Thoracic aorta (tissue), 2 donors: Measurements from ENCODE around the gene REC114. TPM values are rescaled to one million over a fixed set of nuclear protein-coding genes. Genes with fewer than 3 reads are reported as not detected.
"Not testable (repeated sequence)": the region's sequence is repeated elsewhere in the genome, so short reads cannot be mapped to it uniquely, and the experiment has no call there.

Experiments used
- ATAC-seq: fragments of 150-250 bp; one replicate; pipeline ENCODE4 v1.8.0; 2017; ENCODE audit warnings: low read depth; ENCODE audit not compliant: insufficient number of reproducible peaks, low FRiP score
- DNase-seq: peaks from one replicate; pipeline ENCODE4 v3.0.0-alpha.2; 2020; ENCODE audit warnings: low spot score
- H3K27ac ChIP-seq, 2 donors: fragments of 200-600 bp; sonication (generic); 1 replicate in 1 of 2; 2 replicates in 1 of 2; pipeline ENCODE4 v1.5.1; 2016; ENCODE audit warnings: mild to moderate bottlenecking in 2 of 2, moderate library complexity in 2 of 2
- H3K27me3 ChIP-seq: fragments of 200-600 bp; sonication (generic); replicated peaks from 2 replicates; pipeline ENCODE4 v1.6.0; 2016; ENCODE audit warnings: mild to moderate bottlenecking; ENCODE audit not compliant: insufficient read depth
- H3K36me3 ChIP-seq: fragments of 200-600 bp; sonication (generic); one replicate; pipeline ENCODE4 v1.5.1; 2016
- H3K4me1 ChIP-seq, 2 donors: fragments of 200-600 bp; sonication (generic); 1 replicate in 1 of 2; 2 replicates in 1 of 2; pipeline versions ENCODE4 v1.5.1 to v1.6.0; 2016; ENCODE audit warnings: low read depth in 2 of 2, mild to moderate bottlenecking in 1 of 2; ENCODE audit not compliant: control insufficient read depth in 1 of 2
- H3K4me3 ChIP-seq: fragments of 200-600 bp; sonication (generic); 2 replicates; pipeline ENCODE4 v1.5.1; 2016; ENCODE audit warnings: mild to moderate bottlenecking
- H3K9me3 ChIP-seq: fragments of 200-600 bp; sonication (generic); 2 replicates; pipeline ENCODE4 v1.5.1; 2016
- total RNA-seq, 2 donors: library from RNA; depleted of rRNA; stranded (reverse); fragments of >200 nt; gene quantifications; one replicate each; pipeline versions ENCODE4 v1.1.0 to v1.2.3, GENCODE V29; 2016
- TF ChIP-seq, protein P1 (sequence below): fragments of 200-600 bp; sonication (generic); IDR thresholded peaks from one replicate; pipeline ENCODE4 v1.5.1; 2019; ENCODE audit warnings: antibody characterized with exemption

The REC114 gene
- total RNA-seq, 2 donors from 2014 or later, result not detected

DNA sequence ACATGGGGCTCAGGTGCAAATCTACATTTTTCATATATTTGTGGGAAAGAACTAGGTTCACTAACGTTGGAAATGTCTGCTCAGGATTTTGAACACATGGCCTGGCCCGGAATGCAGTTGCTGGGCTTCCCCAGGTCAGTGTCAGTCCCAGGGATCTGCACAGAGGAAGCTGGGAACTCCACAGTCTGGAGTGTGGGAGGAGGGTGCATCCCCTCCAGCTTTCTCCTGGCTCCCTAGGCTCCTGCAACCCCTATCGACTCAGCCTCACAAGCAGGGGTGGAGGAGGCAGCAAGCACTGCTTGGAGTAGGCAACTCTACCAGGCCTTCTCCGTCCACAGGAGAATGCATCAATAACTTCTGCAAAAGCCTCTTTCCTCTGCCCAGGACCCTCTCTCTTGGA, 44.1 kb upstream of the REC114 start:
- H3K4me1 ChIP-seq, result no peaks in the 10 kb centered on the region
- H3K27ac ChIP-seq, result no peak overlapping the region
- DNase-seq (no peak), ATAC-seq (no peak)
- H3K36me3 ChIP-seq, result no peaks in the 10 kb centered on the region
- no peak overlapping the region for H3K4me3 ChIP-seq
- no peaks in the 10 kb centered on the region for H3K27me3 ChIP-seq
- TF ChIP-seq, protein P1, sequence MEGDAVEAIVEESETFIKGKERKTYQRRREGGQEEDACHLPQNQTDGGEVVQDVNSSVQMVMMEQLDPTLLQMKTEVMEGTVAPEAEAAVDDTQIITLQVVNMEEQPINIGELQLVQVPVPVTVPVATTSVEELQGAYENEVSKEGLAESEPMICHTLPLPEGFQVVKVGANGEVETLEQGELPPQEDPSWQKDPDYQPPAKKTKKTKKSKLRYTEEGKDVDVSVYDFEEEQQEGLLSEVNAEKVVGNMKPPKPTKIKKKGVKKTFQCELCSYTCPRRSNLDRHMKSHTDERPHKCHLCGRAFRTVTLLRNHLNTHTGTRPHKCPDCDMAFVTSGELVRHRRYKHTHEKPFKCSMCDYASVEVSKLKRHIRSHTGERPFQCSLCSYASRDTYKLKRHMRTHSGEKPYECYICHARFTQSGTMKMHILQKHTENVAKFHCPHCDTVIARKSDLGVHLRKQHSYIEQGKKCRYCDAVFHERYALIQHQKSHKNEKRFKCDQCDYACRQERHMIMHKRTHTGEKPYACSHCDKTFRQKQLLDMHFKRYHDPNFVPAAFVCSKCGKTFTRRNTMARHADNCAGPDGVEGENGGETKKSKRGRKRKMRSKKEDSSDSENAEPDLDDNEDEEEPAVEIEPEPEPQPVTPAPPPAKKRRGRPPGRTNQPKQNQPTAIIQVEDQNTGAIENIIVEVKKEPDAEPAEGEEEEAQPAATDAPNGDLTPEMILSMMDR, result no peak
- no peaks in the 10 kb centered on the region for H3K9me3 ChIP-seq

DNA sequence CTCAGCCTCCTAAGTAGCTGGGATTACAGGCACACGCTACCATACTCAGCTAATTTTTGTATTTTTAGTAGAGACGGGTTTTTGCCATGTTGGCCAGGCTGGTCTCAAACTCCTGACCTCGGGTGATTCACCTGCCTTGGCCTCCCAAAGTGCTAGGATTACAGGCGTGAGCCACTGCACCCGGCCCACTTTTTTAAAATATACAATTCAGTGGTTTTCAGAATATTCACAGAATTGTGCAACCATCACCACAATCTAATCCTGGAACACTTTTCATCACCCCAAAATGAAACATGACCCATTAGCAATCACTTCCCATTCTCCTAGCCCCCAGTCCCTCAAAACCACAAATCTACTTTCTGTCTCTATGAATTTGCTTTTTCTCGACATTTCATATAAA, 42.7 kb upstream of the REC114 start:
- not testable (repeated sequence) for H3K4me1 ChIP-seq, H3K4me3 ChIP-seq, H3K36me3 ChIP-seq, H3K27ac ChIP-seq, H3K27me3 ChIP-seq, H3K9me3 ChIP-seq, ATAC-seq, DNase-seq

DNA sequence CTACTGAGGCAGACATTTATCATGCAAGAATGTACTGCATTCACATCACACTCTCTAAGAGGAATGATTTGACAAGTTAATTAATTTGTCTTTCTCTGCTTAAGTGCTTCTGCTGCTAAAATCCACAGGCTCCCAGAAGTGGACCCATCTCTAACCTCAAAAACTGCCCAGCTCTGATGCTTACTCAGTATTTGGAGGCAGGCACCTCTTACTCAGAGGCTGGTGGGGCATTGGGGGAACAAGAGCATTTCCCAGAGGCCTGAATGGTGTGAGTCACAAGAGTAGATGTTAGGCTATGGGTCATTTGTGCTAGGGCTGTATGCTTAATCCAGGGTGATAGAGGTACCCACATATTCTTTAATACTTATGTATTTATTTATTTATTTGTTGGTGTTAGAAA, 39.8 kb upstream of the REC114 start:
- H3K27me3 ChIP-seq, result no peaks in the 10 kb centered on the region
- H3K36me3 ChIP-seq, result no peaks in the 10 kb centered on the region
- no peak overlapping the region for H3K27ac ChIP-seq
- no peak overlapping the region for H3K4me3 ChIP-seq
- DNase-seq (no peak), ATAC-seq (no peak)
- H3K4me1 ChIP-seq, result no peaks in the 10 kb centered on the region
- TF ChIP-seq, protein P1, result no peak
- no peaks in the 10 kb centered on the region for H3K9me3 ChIP-seq

DNA sequence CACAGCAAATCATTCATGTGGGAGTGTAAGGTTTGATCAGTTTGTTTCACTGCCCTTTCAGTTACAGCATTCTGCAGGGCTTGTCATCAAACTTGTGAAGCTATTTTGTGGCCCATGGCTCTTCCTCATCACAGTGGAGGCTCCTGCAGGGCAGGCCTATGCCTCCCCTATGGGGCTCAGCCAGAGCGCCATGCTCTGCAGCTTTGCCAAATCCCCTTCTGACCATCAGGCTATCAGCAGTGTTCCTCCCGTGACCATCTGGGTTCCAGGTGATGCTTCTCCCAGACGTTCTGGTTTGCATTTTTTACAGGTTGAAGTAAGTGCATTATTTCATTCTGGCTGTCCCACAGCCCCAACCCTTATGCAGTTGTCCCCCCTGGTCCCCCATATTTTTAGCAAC, 28.1 kb upstream of the REC114 start:
- H3K27me3 ChIP-seq, result no peaks in the 10 kb centered on the region
- H3K4me3 ChIP-seq, result no peak overlapping the region
- DNase-seq (no peak), ATAC-seq (no peak)
- H3K4me1 ChIP-seq, result no peaks in the 10 kb centered on the region
- no peak overlapping the region for H3K27ac ChIP-seq
- no peaks in the 10 kb centered on the region for H3K9me3 ChIP-seq
- TF ChIP-seq, protein P1, result no peak
- H3K36me3 ChIP-seq, result no peaks in the 10 kb centered on the region

DNA sequence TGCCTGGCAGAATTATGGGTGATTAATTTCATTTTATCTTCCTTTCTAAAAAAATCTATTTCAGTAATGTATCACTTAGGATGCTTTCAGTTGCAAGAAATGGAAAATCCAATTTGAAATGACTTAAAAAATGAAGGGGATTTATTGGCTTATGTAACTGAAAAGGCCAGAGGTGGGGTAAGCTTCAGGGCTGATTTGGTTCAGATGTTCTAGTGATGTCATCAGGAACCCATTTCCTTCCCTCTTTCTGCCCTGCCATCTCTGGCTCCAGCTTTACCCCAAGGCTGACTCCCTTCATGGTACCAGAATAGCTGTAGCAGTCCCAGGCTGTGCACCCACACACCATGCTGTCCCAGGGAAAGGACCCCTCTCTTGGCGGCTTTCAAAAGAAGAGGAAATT, 18.5 kb upstream of the REC114 start:
- Histone ChIP-seq H3K4me3 (no peak overlapping the region), H3K9me3 (no peaks in the 10 kb centered on the region), H3K27ac (no peak overlapping the region), H3K4me1 (no peaks in the 10 kb centered on the region), H3K36me3 (no peaks in the 10 kb centered on the region), H3K27me3 (no peaks in the 10 kb centered on the region)
- DNase-seq, result no peak
- ATAC-seq, result no peak
- TF ChIP-seq, protein P1, result no peak

DNA sequence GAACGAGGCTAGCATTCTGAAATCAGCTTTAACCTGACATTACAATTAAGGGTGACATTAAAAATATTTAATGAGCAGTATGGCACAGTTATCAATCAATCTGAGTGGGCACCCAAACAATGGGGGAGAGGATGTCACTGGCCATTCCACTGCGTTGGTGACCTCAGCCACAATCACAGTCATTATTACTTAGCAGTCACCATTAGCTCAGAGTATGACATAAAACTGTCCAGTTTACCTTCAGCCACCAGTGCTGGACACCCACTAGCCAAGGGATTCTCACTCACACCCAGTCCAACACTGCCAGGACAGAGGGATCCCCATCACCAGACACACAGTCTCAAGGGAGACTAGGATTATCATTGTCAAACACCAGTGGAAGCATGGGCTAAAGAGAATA, 17.5 kb upstream of the REC114 start:
- Histone ChIP-seq H3K36me3 (no peaks in the 10 kb centered on the region), H3K4me3 (no peak overlapping the region), H3K27me3 (no peaks in the 10 kb centered on the region), H3K4me1 (no peaks in the 10 kb centered on the region), H3K27ac (no peak overlapping the region), H3K9me3 (no peaks in the 10 kb centered on the region)
- TF ChIP-seq, protein P1, result no peak
- ATAC-seq (no peak), DNase-seq (no peak)
